GM23338 (cell line): ENCODE measurements around the gene MUS81. TPM values are rescaled to one million over a fixed set of nuclear protein-coding genes. Genes with fewer than 3 reads are reported as not detected.

Source experiments
- ATAC-seq: fragments of 200-7000 bp; cut with Tn5 transposase; 3 replicates; pipeline ENCODE4 v1.9.1; 2020
- DNase-seq: peaks from one replicate; pipeline ENCODE4 v3.0.0-alpha.2; 2015; ENCODE audit warnings: low spot score
- H2AFZ ChIP-seq: fragments of 200-600 bp; sonication (generic); 2 replicates; pipeline ENCODE4 v1.8.0; 2016; ENCODE audit warnings: antibody characterized with exemption, mild to moderate bottlenecking, moderate library complexity
- H3F3A ChIP-seq: fragments of 200-600 bp; sonication (generic); replicated peaks from 2 replicates; pipeline ENCODE4 v1.8.0; 2017; ENCODE audit warnings: antibody characterized with exemption, mixed run types, low read depth
- H3K27ac ChIP-seq: fragments of 200-600 bp; sonication (generic); 2 replicates; pipeline ENCODE4 v1.6.1; 2016; ENCODE audit warnings: low read depth
- H3K27me3 ChIP-seq: fragments of 200-600 bp; sonication (generic); 2 replicates; pipeline ENCODE4 v1.8.0; 2016; ENCODE audit warnings: mild to moderate bottlenecking, mixed run types, moderate library complexity; ENCODE audit not compliant: insufficient read depth
- H3K36me3 ChIP-seq: fragments of 200-600 bp; sonication (generic); 2 replicates; pipeline ENCODE4 v1.8.0; 2016; ENCODE audit warnings: mild to moderate bottlenecking; ENCODE audit not compliant: insufficient read depth
- H3K4me1 ChIP-seq: fragments of 200-600 bp; sonication (generic); 2 replicates; pipeline ENCODE4 v1.8.0; 2016; ENCODE audit warnings: mild to moderate bottlenecking, moderate library complexity; ENCODE audit not compliant: insufficient read depth
- H3K4me2 ChIP-seq: fragments of 200-600 bp; sonication (generic); 2 replicates; pipeline ENCODE4 v1.7.1; 2017; ENCODE audit warnings: mixed run types
- H3K4me3 ChIP-seq: fragments of 200-600 bp; sonication (generic); 2 replicates; pipeline ENCODE4 v1.6.1; 2016; ENCODE audit warnings: mixed run types
- H3K79me2 ChIP-seq: fragments of 200-600 bp; sonication (generic); replicated peaks from 2 replicates; pipeline ENCODE4 v1.8.0; 2017; ENCODE audit warnings: mild to moderate bottlenecking; ENCODE audit not compliant: insufficient read depth
- H3K9me2 ChIP-seq: fragments of 200-600 bp; sonication (generic); 2 replicates; pipeline ENCODE4 v1.8.0; 2017; ENCODE audit not compliant: insufficient read depth
- H4K20me1 ChIP-seq: fragments of 200-600 bp; sonication (generic); replicated peaks from 2 replicates; pipeline ENCODE4 v1.8.0; 2017; ENCODE audit warnings: mild to moderate bottlenecking; ENCODE audit not compliant: insufficient read depth
- H3K27ac Mint-ChIP-seq: 2 replicates; pipeline ENCODE4 v1.8.0; 2020; ENCODE audit warnings: inconsistent platforms, mild to moderate bottlenecking, moderate library complexity, mixed read lengths
- H3K27me3 Mint-ChIP-seq: 3 replicates; pipeline ENCODE4 v1.8.0; 2022; ENCODE audit warnings: low read depth, mild to moderate bottlenecking, moderate library complexity, mixed read lengths, inconsistent platforms; ENCODE audit not compliant: insufficient read depth, poor library complexity
- H3K36me3 Mint-ChIP-seq: 3 replicates; pipeline ENCODE4 v1.8.0; 2021; ENCODE audit warnings: low read depth, mild to moderate bottlenecking, inconsistent platforms, moderate library complexity, mixed read lengths
- H3K4me1 Mint-ChIP-seq: 3 replicates; pipeline ENCODE4 v1.8.0; 2020; ENCODE audit warnings: mild to moderate bottlenecking, inconsistent platforms, mixed read lengths
- H3K4me3 Mint-ChIP-seq: 3 replicates; pipeline ENCODE4 v1.8.0; 2021; ENCODE audit warnings: moderate library complexity, mild to moderate bottlenecking, inconsistent platforms, mixed read lengths
- H3K9me3 Mint-ChIP-seq: 3 replicates; pipeline ENCODE4 v1.8.0; 2020; ENCODE audit warnings: moderate library complexity, mild to moderate bottlenecking, inconsistent platforms, mixed read lengths
- CTCF ChIP-seq, 2 experiments: fragments of 200-600 bp in 1 of 2; sonication (generic) in 1 of 2; conservative IDR thresholded peaks; 2 replicates each; pipeline versions ENCODE4 v1.5.1 to v1.6.1; 2016 to 2017; ENCODE audit warnings: antibody characterized with exemption in 2 of 2, low read depth in 2 of 2, mild to moderate bottlenecking in 2 of 2, moderate library complexity in 1 of 2
- ETS1 ChIP-seq: IDR thresholded peaks from 2 replicates; pipeline ENCODE4 v1.6.1; 2016; ENCODE audit warnings: antibody characterized with exemption
- NANOG ChIP-seq: IDR thresholded peaks from 2 replicates; pipeline ENCODE4 v1.6.1; 2016; ENCODE audit warnings: antibody characterized with exemption, borderline replicate concordance
- POLR2AphosphoS5 ChIP-seq: IDR thresholded peaks from 2 replicates; pipeline ENCODE4 v1.6.1; 2016; ENCODE audit warnings: antibody characterized with exemption, low read depth
- ZNF331 ChIP-seq: fragments of 250-450 bp; sonication (Bioruptor Pico); IDR thresholded peaks from 2 replicates; pipeline ENCODE4 v1.5.0; 2020; ENCODE audit warnings: low read depth, mild to moderate bottlenecking, moderate library complexity
- ZNF462 ChIP-seq: fragments of 250-450 bp; sonication (Bioruptor Pico); IDR thresholded peaks from 2 replicates; pipeline ENCODE4 v1.5.0; 2020; ENCODE audit warnings: mild to moderate bottlenecking, moderate library complexity
- polyA plus RNA-seq: library from polyadenylated mRNA; unstranded; fragments of >200 nt; fragmentation: Nextera tagmentation; extraction: Ambion mirVana; gene quantifications from 2 replicates; pipeline ENCODE4 v1.2.1, GENCODE V29; 2016
- total RNA-seq: library from RNA; depleted of rRNA; stranded (reverse); fragments of >200 nt; shearing (Covaris generic); gene quantifications from 2 replicates; pipeline ENCODE4 v1.2.3, GENCODE V29; 2014

Gene MUS81
- total and polyA plus RNA-seq, 2 experiments from 2014 or later: 38.5 to 48.6 TPM

- TF ChIP-seq ZNF462 (no peak), POLR2AphosphoS5 (no peak), ETS1 (no peak), NANOG (no peak)
These were observed 9.8 kb upstream of the MUS81 start (continued) for GRCh38 chr11:65850217-65851082.

DNA sequence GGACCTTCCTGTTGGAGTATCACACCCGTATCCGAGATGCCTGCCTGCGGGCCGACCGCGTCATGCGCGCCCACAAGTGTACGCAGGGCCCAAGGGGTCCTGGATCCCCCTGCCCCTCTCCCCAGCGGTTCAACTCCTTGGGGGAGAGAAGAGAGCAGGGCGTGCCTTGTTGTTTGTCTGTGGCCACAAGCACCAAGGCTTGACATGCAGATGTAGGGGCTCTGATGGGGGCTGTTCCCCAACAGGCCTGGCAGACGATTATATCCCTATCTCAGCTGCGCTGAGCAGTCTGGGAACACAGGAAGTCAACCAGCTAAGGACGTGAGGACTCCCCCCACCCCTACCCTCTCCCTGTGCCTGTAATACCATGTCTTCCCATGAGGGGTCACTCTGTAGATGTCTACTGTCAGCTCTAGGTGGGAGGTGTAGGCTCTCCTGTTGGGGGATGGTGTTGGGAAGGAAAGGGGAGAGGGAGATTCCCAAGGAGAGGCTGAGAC lies 9.1 kb upstream of the MUS81 start:
- ATAC-seq (peak; percentile 49), DNase-seq (peak; percentile 90)
- H3K4me1 Mint-ChIP-seq: peaks cover 20% of the 10 kb centered on the region
- no peak overlapping the region for H3K27ac ChIP-seq
- no peaks in the 10 kb centered on the region; the same call in 1 of the 2 replicates for H3K4me1 ChIP-seq
- H3F3A ChIP-seq: peaks cover 49% of the 10 kb centered on the region
- peaks cover 12% of the 10 kb centered on the region for H3K9me3 Mint-ChIP-seq
- H3K27me3 ChIP-seq: no peaks in the 10 kb centered on the region
- peaks cover 55% of the 10 kb centered on the region for H3K36me3 Mint-ChIP-seq
- H3K4me3 Mint-ChIP-seq: peak overlapping the region; percentile 1; the same call in 1 of the 3 replicates
- peaks cover 28% of the 10 kb centered on the region for H3K36me3 ChIP-seq
- H4K20me1 ChIP-seq: peaks cover 26% of the 10 kb centered on the region
- H3K27ac Mint-ChIP-seq: no peak overlapping the region
- peaks cover 53% of the 10 kb centered on the region for H3K27me3 Mint-ChIP-seq
- H3K4me2 ChIP-seq: no peak overlapping the region
- H2AFZ ChIP-seq: no peak overlapping the region
- H3K4me3 ChIP-seq: no peak overlapping the region
- no peaks in the 10 kb centered on the region for H3K9me2 ChIP-seq
- TF ChIP-seq ZNF331 (CRISPR knock-in tag) (no peak), CTCF (conservative IDR thresholded peaks at IDR 0.05; ENCODE audit: low read depth in 2 of 2) (peak; percentile 82 to 92)
- peaks cover 25% of the 10 kb centered on the region for H3K79me2 ChIP-seq
